Natural killer cell (primary cell): ENCODE measurements around the gene SOX15. TPM values are rescaled to one million over a fixed set of nuclear protein-coding genes. Genes with fewer than 3 reads are reported as not detected.

Source experiments
- ATAC-seq, 3 donors: fragments of 150-1000 bp in 2 of 3; fragments of 200-7000 bp in 1 of 3; cut with Tn5 transposase; 1 replicate in 1 of 3; 2 replicates in 2 of 3; pipeline ENCODE4 v1.10.0; 2021; ENCODE audit warnings: mild to moderate bottlenecking in 2 of 3, moderate library complexity in 2 of 3
- DNase-seq, 2 donors: peaks; one replicate each; pipeline versions ENCODE4 v3.0.0 to v3.0.0-alpha.2; 2013 to 2021; ENCODE audit warnings: mixed read lengths in 1 of 2
- H3K27ac ChIP-seq: one replicate; pipeline ENCODE4 v1.5.1; 2013; ENCODE audit warnings: mild to moderate bottlenecking, low read length
- H3K27me3 ChIP-seq: one replicate; pipeline ENCODE4 v1.6.1; 2013; ENCODE audit warnings: low read length; ENCODE audit not compliant: control insufficient read depth, insufficient read depth
- H3K36me3 ChIP-seq: one replicate; pipeline ENCODE4 v1.6.1; 2013; ENCODE audit warnings: low read length; ENCODE audit not compliant: control insufficient read depth, insufficient read depth
- H3K4me1 ChIP-seq: one replicate; pipeline ENCODE4 v1.6.1; 2013; ENCODE audit warnings: low read length; ENCODE audit not compliant: control insufficient read depth, insufficient read depth
- H3K4me3 ChIP-seq: one replicate; pipeline ENCODE4 v1.5.1; 2013; ENCODE audit warnings: low read length
- H3K9me3 ChIP-seq: one replicate; pipeline ENCODE4 v1.6.1; 2013; ENCODE audit warnings: low read length; ENCODE audit not compliant: control insufficient read depth, insufficient read depth
- H3K27ac Mint-ChIP-seq, 2 donors: one replicate each; pipeline ENCODE4 v1.8.0; 2022; ENCODE audit warnings: mild to moderate bottlenecking in 2 of 2, mixed read lengths in 2 of 2, moderate library complexity in 1 of 2
- H3K27me3 Mint-ChIP-seq, 2 donors: one replicate each; pipeline ENCODE4 v1.8.0; 2022; ENCODE audit warnings: low read depth in 2 of 2, mixed read lengths in 2 of 2
- H3K36me3 Mint-ChIP-seq: one replicate; pipeline ENCODE4 v1.8.0; 2022; ENCODE audit warnings: mixed read lengths
- H3K4me1 Mint-ChIP-seq, 2 donors: one replicate each; pipeline ENCODE4 v1.8.0; 2022; ENCODE audit warnings: mixed read lengths in 2 of 2
- H3K4me3 Mint-ChIP-seq: one replicate; pipeline ENCODE4 v1.8.0; 2022; ENCODE audit warnings: mild to moderate bottlenecking, moderate library complexity, mixed read lengths
- H3K9me3 Mint-ChIP-seq, 2 donors: one replicate each; pipeline ENCODE4 v1.8.0; 2022; ENCODE audit warnings: mixed read lengths in 2 of 2
- WGBS: methylation state at CpG from one replicate; pipeline ENCODE4 v1.1.7; 2013; ENCODE audit warnings: missing lambda C conversion rate; ENCODE audit not compliant: insufficient coverage; 5-methylcytosine and 5-hydroxymethylcytosine counted together
- intact Hi-C: fragments of 100-400 bp; cut with micrococcal nuclease; formaldehyde crosslinking; loops from one replicate; pipeline ENCODE4 v1.14.2; 2022
- total RNA-seq, 4 donors: library from RNA; stranded (reverse); fragments of 120-200 nt in 1 of 4; gene quantifications; one replicate each; pipeline versions ENCODE4 v1.2.3 to v1.2.4, GENCODE V29; 2013 to 2022
- TF ChIP-seq, protein P1 (sequence below): fragments of 200-600 bp; IDR thresholded peaks from one replicate; pipeline ENCODE4 v1.8.0; 2022; ENCODE audit warnings: antibody characterized with exemption

SOX15 gene
- total RNA-seq, 3 donors from 2014 or later (not counting 1 experiment from before 2014, with no cell fraction given), result 0.27 TPM; not detected in 2

DNA sequence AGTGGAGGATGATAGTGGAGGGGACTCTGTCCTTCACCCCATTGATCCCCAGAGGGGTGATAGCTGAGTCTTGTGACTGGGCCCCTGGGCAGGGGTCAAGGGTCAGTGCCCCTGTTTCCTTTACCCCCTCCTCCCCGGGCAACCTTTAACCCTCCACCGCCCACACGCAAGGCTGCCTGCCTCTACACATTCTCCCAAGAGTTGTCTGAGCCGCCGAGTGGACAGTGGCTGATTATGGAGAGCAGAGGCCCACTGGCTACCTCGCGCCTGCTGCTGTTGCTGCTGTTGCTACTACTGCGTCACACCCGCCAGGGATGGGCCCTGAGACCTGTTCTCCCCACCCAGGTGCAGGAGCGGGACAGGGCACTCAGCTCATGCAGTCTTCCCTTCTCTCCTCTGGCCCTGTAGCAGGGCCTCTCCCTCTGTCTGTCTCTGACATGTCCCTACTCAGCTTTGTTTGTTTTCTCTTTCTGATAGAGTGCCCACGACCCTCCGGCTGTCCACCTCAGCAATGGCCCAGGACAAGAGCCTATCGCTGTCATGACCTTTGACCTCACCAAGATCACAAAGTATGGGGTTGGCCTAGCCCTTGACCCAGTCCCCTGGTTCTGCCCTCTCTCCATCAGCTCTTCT, 40.2 kb upstream of the SOX15 start, which contains the start of gene SHBG:
Gene SHBG (plus strand): TSS at position 197 of the 633 bp plus-strand sequence. CDS start 38 bp downstream, at position 235.
- Mint-ChIP-seq H3K4me3 (no peak within 1 kb of the TSS), H3K9me3 (no peaks in the 10 kb centered on the region), H3K27ac (peak within 1 kb of the TSS in 1 of 2 donors; percentile 9), H3K27me3 (no peaks in the 10 kb centered on the region), H3K4me1 (peaks cover 12 to 14% of the 10 kb centered on the region in 2 donors), H3K36me3 (no peaks in the 10 kb centered on the region)
- H3K9me3 ChIP-seq, result no peaks in the 10 kb centered on the region
- no peak within 1 kb of the TSS for H3K4me3 ChIP-seq
- no peak for ATAC-seq
- no peak within 1 kb of the TSS for H3K27ac ChIP-seq
- no peak for DNase-seq
- TF ChIP-seq, protein P1, sequence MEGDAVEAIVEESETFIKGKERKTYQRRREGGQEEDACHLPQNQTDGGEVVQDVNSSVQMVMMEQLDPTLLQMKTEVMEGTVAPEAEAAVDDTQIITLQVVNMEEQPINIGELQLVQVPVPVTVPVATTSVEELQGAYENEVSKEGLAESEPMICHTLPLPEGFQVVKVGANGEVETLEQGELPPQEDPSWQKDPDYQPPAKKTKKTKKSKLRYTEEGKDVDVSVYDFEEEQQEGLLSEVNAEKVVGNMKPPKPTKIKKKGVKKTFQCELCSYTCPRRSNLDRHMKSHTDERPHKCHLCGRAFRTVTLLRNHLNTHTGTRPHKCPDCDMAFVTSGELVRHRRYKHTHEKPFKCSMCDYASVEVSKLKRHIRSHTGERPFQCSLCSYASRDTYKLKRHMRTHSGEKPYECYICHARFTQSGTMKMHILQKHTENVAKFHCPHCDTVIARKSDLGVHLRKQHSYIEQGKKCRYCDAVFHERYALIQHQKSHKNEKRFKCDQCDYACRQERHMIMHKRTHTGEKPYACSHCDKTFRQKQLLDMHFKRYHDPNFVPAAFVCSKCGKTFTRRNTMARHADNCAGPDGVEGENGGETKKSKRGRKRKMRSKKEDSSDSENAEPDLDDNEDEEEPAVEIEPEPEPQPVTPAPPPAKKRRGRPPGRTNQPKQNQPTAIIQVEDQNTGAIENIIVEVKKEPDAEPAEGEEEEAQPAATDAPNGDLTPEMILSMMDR, result no peak
- WGBS, result 95% methylated on average over 13 of the region's 13 CpGs
- H3K27me3 ChIP-seq, result no peaks in the 10 kb centered on the region
- peaks cover 2% of the 10 kb centered on the region for H3K36me3 ChIP-seq
- intact Hi-C loops, result no loop called here
- peaks cover 17% of the 10 kb centered on the region for H3K4me1 ChIP-seq

DNA sequence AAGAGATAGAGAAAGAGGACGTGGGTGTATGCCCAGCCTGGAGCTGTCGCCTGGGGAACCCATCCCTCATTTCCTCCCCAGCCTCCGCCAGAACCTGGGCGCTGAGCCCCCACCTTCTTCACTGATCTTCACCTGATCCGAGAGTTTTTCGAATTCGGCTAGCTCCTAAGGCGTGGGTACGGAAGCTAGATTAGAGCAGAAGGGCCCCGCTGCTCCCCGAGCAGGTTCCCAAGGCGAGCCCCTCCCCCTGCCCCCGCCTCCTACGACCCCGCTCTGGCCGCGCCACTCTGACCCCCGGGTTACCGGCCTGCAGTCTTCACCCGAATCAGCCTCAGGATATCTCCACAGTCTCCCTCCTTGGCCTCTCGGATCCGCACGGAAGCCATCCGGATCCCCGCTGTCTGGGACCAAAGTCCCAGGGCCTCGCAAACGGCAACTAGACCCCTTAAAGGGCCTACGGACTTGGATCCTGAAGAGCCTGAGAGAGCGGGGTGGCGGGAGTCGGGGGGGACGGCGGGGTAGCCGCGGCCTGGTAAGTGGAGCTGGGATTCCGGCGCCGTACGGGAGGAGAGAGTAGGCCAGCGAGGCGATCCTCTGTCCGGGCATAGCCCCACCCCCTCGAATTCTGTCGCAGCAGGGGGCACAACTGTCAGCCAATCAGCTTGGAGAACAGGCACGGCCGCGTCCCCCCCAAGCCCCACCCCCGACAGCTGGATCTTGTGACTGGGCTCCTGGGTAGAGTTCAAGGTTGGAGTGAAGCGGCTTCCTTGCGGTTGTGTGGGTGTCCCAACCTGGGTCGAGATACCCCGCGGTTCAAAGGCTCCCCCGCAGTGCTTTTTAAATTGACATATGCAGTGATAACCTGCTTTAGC, 37.6 kb upstream of the SOX15 start, which contains the start of gene SAT2:
Gene SAT2 (minus strand): TSS at position 572 of the 872 bp plus-strand sequence. CDS start 186 bp downstream, at position 386.
- Histone ChIP-seq H3K4me3 (peak within 1 kb of the TSS; percentile 78), H3K27ac (peak within 1 kb of the TSS; percentile 75), H3K27me3 (no peaks in the 10 kb centered on the region), H3K9me3 (no peaks in the 10 kb centered on the region), H3K36me3 (peaks cover 2% of the 10 kb centered on the region), H3K4me1 (peaks cover 17% of the 10 kb centered on the region)
- peak; percentile 96 to 97 (median 97) for ATAC-seq
- intact Hi-C loops, result no loop called here
- WGBS, result under 1% methylated on average over 53 of the region's 54 CpGs
- Mint-ChIP-seq H3K4me3 (peak within 1 kb of the TSS; percentile 92), H3K4me1 (peaks cover 12 to 14% of the 10 kb centered on the region in 2 donors), H3K27me3 (no peaks in the 10 kb centered on the region), H3K27ac (peak within 1 kb of the TSS; percentile 73 to 91), H3K36me3 (no peaks in the 10 kb centered on the region), H3K9me3 (no peaks in the 10 kb centered on the region)
- peak; percentile 68 to 92 for DNase-seq
- TF ChIP-seq, protein P1, result no peak

DNA sequence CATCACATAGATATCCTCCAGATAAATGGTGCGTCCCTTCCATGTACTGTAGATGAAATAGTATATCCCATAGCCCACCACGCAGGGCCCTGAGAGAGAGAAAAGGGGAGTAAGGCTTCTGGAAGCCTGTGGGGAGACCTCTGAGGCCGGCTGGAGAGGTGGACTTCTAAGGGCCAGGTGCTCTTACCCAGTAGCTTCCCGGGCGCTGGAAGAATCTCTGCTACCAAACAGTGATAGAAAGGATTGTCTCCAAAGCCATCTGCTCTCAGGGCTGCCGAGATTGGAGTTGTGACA, 37.0 kb upstream of the SOX15 start:
- peaks cover 17% of the 10 kb centered on the region for H3K4me1 ChIP-seq
- Mint-ChIP-seq H3K9me3 (no peaks in the 10 kb centered on the region), H3K27ac (peak overlapping the region; percentile 73 to 91), H3K27me3 (no peaks in the 10 kb centered on the region), H3K4me3 (peak overlapping the region; percentile 92), H3K36me3 (no peaks in the 10 kb centered on the region), H3K4me1 (peaks cover 12 to 14% of the 10 kb centered on the region in 2 donors)
- no peaks in the 10 kb centered on the region for H3K9me3 ChIP-seq
- peaks cover 2% of the 10 kb centered on the region for H3K36me3 ChIP-seq
- TF ChIP-seq, protein P1, result no peak
- DNase-seq, result peak in 1 of 2 donors; percentile 13
- H3K27me3 ChIP-seq, result no peaks in the 10 kb centered on the region
- no peak overlapping the region for H3K27ac ChIP-seq
- peak overlapping the region; percentile 78 for H3K4me3 ChIP-seq
- no peak for ATAC-seq
- WGBS, result 33% methylated on average over 5 of the region's 6 CpGs
- intact Hi-C loops, result no loop called here
